ENCODE measurements around the gene POLA2. TPM values are rescaled to one million over a fixed set of nuclear protein-coding genes. Genes with fewer than 3 reads are reported as not detected.

The POLA2 gene
- total RNA-seq, 1 experiment from 2014 or later, result 39.0 TPM

GRCh38 chr11:65325435-65325834 lies 63.7 kb downstream of the POLA2 start:
- DNase-seq (ENCODE audit: low read depth, low spot score), result no peak
- Histone ChIP-seq H3K36me3 (ENCODE audit: control insufficient read depth, insufficient read depth, low read length) (no peaks in the 10 kb centered on the region; the same call in 1 of the 2 replicates), H3K4me1 (ENCODE audit: control insufficient read depth, insufficient read depth, low read length) (peaks cover 3% of the 10 kb centered on the region; the same call in 1 of the 2 replicates), H3K4me3 (ENCODE audit: low read depth in 2 of 2, low read length in 2 of 2) (no peak overlapping the region), H3K27ac (ENCODE audit: low read length) (no peak overlapping the region), H3K9me3 (ENCODE audit: control insufficient read depth, insufficient read depth, low read depth, low read length) (no peaks in the 10 kb centered on the region), H3K27me3 (ENCODE audit: control insufficient read depth, insufficient read depth, low read length) (no peaks in the 10 kb centered on the region)
- ChIA-PET POLR2A (interaction anchor here (0.6 to 1.0 kb wide), 2 partner anchors 9 to 152 kb away, joined by 3 to 4 read pairs; no protein-coding TSS in a partner anchor), CTCF (no interaction called here)
- intact Hi-C loops (cut with micrococcal nuclease; ENCODE audit: unreplicated experiment), result no loop called here
- ATAC-seq, result no peak
- TF ChIP-seq TCF7L2 (IDR thresholded peaks at IDR 0.05; ENCODE audit: low read depth, low read length), result no peak
- TF ChIP-seq SIN3A (IDR thresholded peaks at IDR 0.05; ENCODE audit: borderline replicate concordance, insufficient read depth, low read depth, low read length), result no peak
- TF ChIP-seq REST (IDR thresholded peaks at IDR 0.05; ENCODE audit: insufficient read depth in 1 of 2, low read depth in 2 of 2, low read length in 1 of 2), result no peak
- no peak for TF ChIP-seq POLR2AphosphoS5 (IDR thresholded peaks at IDR 0.05; ENCODE audit: low read depth, low read length)
- no peak for TF ChIP-seq CTCF (IDR thresholded peaks at IDR 0.05)
- no TSS peak for BruUV-seq (replicated peaks)
- in situ Hi-C loops (cut with HindIII; ENCODE audit: low pct_unique_long_range_greater_than_20kb, low sequenced_read_pairs), result no loop called here

- DNase-seq (ENCODE audit: low read depth, low spot score) (no peak), ATAC-seq (no peak)
- intact Hi-C loops (cut with micrococcal nuclease; ENCODE audit: unreplicated experiment) (no loop called here), in situ Hi-C loops (cut with HindIII; ENCODE audit: low pct_unique_long_range_greater_than_20kb, low sequenced_read_pairs) (no loop called here)
- H3K4me3 ChIP-seq (ENCODE audit: low read depth in 2 of 2, low read length in 2 of 2), result no peak overlapping the region
- CTCF ChIA-PET, result interaction anchor here (0.8 kb wide), 1 partner anchor 52 kb away, joined by 16 read pairs; no protein-coding TSS in a partner anchor
- TF ChIP-seq REST (IDR thresholded peaks at IDR 0.05; ENCODE audit: insufficient read depth in 1 of 2, low read depth in 2 of 2, low read length in 1 of 2), result no peak
- no peak for TF ChIP-seq TCF7L2 (IDR thresholded peaks at IDR 0.05; ENCODE audit: low read depth, low read length)
- no peak for TF ChIP-seq POLR2AphosphoS5 (IDR thresholded peaks at IDR 0.05; ENCODE audit: low read depth, low read length)
- no peak for TF ChIP-seq CTCF (IDR thresholded peaks at IDR 0.05)
- no peak for TF ChIP-seq SIN3A (IDR thresholded peaks at IDR 0.05; ENCODE audit: borderline replicate concordance, insufficient read depth, low read depth, low read length)
- POLR2A ChIA-PET, result interaction anchor here (0.6 kb wide), 1 partner anchor 11 kb away, joined by 9 read pairs; no protein-coding TSS in a partner anchor
- no peaks in the 10 kb centered on the region for H3K36me3 ChIP-seq (ENCODE audit: control insufficient read depth, insufficient read depth, low read length)
- no TSS peak for BruUV-seq (replicated peaks)
- no peak overlapping the region for H3K27ac ChIP-seq (ENCODE audit: low read length)
- no peaks in the 10 kb centered on the region for H3K9me3 ChIP-seq (ENCODE audit: control insufficient read depth, insufficient read depth, low read depth, low read length)
- peaks cover 3% of the 10 kb centered on the region; the same call in 1 of the 2 replicates for H3K4me1 ChIP-seq (ENCODE audit: control insufficient read depth, insufficient read depth, low read length)
- no peaks in the 10 kb centered on the region for H3K27me3 ChIP-seq (ENCODE audit: control insufficient read depth, insufficient read depth, low read length)
Observed at GRCh38 chr11:65327021-65327420, 65.3 kb downstream of the POLA2 start.

Measured in Panc1 (cell line).